Measurements from ENCODE around the gene SLC25A25. TPM values are rescaled to one million over a fixed set of nuclear protein-coding genes. Genes with fewer than 3 reads are reported as not detected.

Gene SLC25A25
- total and polyA plus RNA-seq, 9 of the 15 experiments (the other 6 are each of a cell fraction or from before 2014, with no cell fraction given), result 0.07 to 35.9 (median 23.2) TPM

DNA sequence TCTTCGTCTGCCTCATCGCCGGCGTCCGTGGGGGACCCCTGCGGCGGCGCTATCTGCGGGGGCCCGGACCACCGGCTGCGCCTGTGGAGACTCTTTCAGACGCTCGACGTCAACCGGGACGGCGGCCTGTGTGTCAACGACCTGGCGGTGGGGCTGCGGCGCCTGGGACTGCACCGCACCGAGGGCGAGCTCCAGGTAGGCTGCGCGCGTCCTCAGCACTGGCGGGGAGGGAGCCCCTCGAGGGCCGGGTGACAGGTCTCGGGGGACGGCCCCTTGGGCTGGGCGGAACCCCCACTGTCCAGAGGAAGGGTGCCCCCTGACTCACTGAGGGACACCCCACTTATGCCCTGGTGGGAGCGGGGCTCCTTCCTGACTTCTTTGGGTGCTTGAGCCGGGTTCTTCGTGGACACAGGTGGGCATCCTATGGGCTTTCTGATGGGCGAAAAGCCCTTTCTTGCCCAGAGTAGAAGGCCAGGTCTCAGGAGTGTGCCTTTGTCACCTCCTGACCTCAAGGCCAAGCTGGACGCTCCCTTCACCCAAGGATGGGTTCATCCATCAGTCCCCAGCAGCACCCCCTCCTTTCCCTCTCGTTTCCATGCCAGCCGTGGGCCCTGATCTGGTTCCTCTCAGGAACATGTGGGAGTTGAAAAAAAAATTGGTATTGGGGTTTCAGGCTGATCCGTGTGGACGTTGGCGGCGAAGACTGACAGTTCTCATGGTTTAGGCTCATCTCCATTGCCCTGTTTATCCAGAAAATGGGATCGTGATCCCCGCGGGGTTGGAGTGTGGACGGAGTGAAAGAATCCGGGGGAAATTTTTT is 564 bp downstream of the SLC25A25 start (continued):
- no peak for TF ChIP-seq MGA (IDR thresholded peaks at IDR 0.05)
- no peak for TF ChIP-seq TCFL5 (CRISPR knock-in tag; conservative IDR thresholded peaks at IDR 0.05)
- TF ChIP-seq HDAC3 (IDR thresholded peaks at IDR 0.05; ENCODE audit: borderline replicate concordance, partially characterized antibody), result no peak
- no peak for TF ChIP-seq TAF9B (IDR thresholded peaks at IDR 0.05; ENCODE audit: partially characterized antibody)
- no peak for TF ChIP-seq PCBP2 (IDR thresholded peaks at IDR 0.05; ENCODE audit: low read depth, low read length, poor library complexity, severe bottlenecking)
- TF ChIP-seq, protein P1, sequence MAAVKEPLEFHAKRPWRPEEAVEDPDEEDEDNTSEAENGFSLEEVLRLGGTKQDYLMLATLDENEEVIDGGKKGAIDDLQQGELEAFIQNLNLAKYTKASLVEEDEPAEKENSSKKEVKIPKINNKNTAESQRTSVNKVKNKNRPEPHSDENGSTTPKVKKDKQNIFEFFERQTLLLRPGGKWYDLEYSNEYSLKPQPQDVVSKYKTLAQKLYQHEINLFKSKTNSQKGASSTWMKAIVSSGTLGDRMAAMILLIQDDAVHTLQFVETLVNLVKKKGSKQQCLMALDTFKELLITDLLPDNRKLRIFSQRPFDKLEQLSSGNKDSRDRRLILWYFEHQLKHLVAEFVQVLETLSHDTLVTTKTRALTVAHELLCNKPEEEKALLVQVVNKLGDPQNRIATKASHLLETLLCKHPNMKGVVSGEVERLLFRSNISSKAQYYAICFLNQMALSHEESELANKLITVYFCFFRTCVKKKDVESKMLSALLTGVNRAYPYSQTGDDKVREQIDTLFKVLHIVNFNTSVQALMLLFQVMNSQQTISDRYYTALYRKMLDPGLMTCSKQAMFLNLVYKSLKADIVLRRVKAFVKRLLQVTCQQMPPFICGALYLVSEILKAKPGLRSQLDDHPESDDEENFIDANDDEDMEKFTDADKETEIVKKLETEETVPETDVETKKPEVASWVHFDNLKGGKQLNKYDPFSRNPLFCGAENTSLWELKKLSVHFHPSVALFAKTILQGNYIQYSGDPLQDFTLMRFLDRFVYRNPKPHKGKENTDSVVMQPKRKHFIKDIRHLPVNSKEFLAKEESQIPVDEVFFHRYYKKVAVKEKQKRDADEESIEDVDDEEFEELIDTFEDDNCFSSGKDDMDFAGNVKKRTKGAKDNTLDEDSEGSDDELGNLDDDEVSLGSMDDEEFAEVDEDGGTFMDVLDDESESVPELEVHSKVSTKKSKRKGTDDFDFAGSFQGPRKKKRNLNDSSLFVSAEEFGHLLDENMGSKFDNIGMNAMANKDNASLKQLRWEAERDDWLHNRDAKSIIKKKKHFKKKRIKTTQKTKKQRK (IDR thresholded peaks at IDR 0.05; ENCODE audit: borderline replicate concordance, low read depth, low read length), result no peak
- no peak for TF ChIP-seq SAFB (IDR thresholded peaks at IDR 0.05; ENCODE audit: borderline replicate concordance, low read depth, low read length)
- no peak for TF ChIP-seq ADNP (tag; IDR thresholded peaks at IDR 0.05)
- no peak for TF ChIP-seq FUS (optimal IDR thresholded peaks at IDR 0.05; ENCODE audit: low read depth, low read length)
- TF ChIP-seq NONO (IDR thresholded peaks at IDR 0.05; ENCODE audit: low read depth in 2 of 2, low read length in 1 of 2), result no peak
- no peak for TF ChIP-seq TAF15 (IDR thresholded peaks at IDR 0.05; ENCODE audit: low read depth, low read length)
- TF ChIP-seq JUNB (CRISPR knock-in tag; conservative IDR thresholded peaks at IDR 0.05), result no peak
